DMS114 treated with DMSO at 0.1 percent for 48 hours (cell line): ENCODE measurements around the gene TTLL5.
A peak's percentile ranks its signal among the peaks of the same experiment; 100 is the strongest.

Experiments used
- DNase-seq: peaks from one replicate; lab custom pipeline; 2025; ENCODE audit not compliant: unreplicated experiment; lab: John Stamatoyannopoulos, UW

The TTLL5 gene

GRCh38 chr14:75984674-75985073 is 323.6 kb downstream of the TTLL5 start:
- DNase-seq: no peak

- peak; percentile 78 for DNase-seq
Observed at GRCh38 chr14:75985618-75986438, 324.8 kb downstream of the TTLL5 start, which contains the start of gene IFT43. TSS of gene IFT43 (plus strand) at chr14:75985763. CDS start at chr14:75985787, 24 bp downstream.

- DNase-seq: no peak
Observed at GRCh38 chr14:75986439-75986765, 325.4 kb downstream of the TTLL5 start.

- DNase-seq: no peak
Observed at GRCh38 chr14:75987201-75987970, 326.3 kb downstream of the TTLL5 start.

GRCh38 chr14:75989134-75989533 is 328.1 kb downstream of the TTLL5 start:
- DNase-seq: no peak

- no peak for DNase-seq
Observed at GRCh38 chr14:75990297-75990696, 329.3 kb downstream of the TTLL5 start.

- DNase-seq: no peak
Observed at GRCh38 chr14:75991753-75992152, 330.7 kb downstream of the TTLL5 start.

GRCh38 chr14:75993567-75994041 is 332.6 kb downstream of the TTLL5 start:
- DNase-seq: no peak

GRCh38 chr14:75995372-75996041 is 334.5 kb downstream of the TTLL5 start:
- DNase-seq: no peak

- no peak for DNase-seq
Observed at GRCh38 chr14:75996488-75996887, 335.4 kb downstream of the TTLL5 start.

- no peak for DNase-seq
Observed at GRCh38 chr14:75999511-76000190, 338.6 kb downstream of the TTLL5 start.

GRCh38 chr14:76002383-76002782 is 341.3 kb downstream of the TTLL5 start:
- DNase-seq: no peak
